HT1080 (cell line): ENCODE results near the gene ACP1. TPM values are rescaled to one million over a fixed set of nuclear protein-coding genes. Genes with fewer than 3 reads are reported as not detected.
"Not testable (repeated sequence)": the region's sequence is repeated elsewhere in the genome, so short reads cannot be mapped to it uniquely, and the experiment has no call there.

Experiments
- DNase-seq: peaks from one replicate; pipeline ENCODE4 v3.0.0-alpha.2; 2015; ENCODE audit warnings: low read depth
- total RNA-seq: library from RNA; depleted of rRNA; stranded (reverse); fragments of >200 nt; shearing (Covaris generic); gene quantifications from 2 replicates; pipeline ENCODE4 v1.2.3, GENCODE V29; 2014; rRNA removed

ACP1 gene
- total RNA-seq, 1 experiment from 2014 or later, result 122 TPM

DNA sequence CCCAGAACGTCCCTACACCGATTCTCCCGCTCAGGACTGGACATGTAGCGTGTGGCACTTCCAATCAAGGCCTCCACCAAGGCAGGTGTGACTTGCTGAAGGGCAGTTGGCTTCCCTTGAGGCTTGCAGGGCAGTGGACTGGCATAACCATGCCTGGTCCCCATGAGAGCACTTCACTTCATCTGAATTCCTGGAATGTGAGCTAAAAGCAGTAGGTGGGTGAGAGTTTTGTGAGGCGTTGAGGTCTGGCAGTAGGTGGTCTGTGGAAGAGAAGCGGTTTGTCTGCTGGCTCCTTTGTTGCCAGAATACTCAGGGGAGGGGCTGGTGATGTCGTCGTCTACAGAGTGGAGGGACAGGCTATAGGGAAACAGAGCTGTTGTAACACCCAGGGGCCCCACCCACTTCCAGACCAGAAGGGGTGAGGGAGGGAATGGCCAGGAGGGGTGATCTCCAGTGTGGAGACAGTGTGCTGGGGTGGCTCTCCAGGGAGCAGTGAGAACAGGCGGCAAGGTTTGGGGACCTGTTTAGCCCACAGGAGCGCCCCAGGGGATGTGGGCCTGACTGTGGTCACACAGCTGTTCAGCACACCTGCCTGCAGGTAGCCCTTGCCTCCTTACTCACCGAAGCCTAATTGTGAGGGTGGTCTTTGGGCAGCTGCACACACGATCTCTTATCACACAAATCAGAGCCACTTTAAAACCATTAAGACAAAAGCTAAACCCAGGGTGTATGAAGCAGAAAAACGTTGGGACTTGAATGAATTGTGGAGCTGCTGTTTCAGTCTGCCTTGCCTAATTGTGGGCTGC, 44.6 kb downstream of the ACP1 start:
- no peak for DNase-seq

DNA sequence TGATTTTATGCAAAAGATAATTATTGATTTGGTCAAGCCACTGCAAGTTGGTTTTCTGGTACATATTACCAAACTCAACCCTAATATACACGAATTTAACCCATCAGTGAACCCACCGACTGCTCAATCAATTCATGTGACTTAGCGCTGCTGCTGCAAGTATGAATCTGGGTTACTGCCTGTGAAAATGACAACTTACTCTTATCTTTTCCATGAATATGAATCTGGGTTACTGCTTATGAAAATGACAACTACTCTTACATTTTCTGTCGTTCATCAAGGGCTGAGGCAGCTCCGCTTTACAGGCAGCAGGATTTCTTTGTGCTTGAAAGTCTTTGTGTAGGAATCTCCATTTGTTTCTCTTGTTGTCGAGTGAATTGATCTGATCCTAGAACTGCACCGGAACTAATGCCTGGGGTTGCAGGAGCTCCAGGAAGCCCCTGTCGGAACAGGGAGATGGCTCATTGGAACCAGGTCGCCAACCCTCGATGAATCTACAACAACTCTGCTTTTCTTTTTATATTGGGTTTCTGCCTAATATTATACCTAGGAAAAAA, 45.3 kb downstream of the ACP1 start:
- DNase-seq, result no peak

DNA sequence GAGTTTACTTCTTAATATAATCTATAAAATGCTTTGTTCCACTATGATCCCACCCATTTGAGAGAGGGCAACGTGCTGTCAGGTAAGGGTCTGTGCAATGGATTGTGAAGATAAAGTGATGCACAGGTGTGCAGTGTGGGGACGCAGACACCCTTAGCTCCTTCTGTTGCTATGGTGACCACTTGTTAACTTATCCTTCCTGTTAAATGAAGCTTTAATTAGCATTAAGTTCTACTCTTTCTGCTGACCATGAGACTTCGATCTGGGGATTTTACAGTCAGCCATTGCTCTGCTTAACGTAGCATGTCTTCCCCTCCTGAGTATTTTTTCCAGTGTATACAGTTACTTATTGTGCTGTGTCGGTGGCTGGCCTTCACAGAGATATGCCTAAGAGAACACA, 46.2 kb downstream of the ACP1 start:
- no peak for DNase-seq

DNA sequence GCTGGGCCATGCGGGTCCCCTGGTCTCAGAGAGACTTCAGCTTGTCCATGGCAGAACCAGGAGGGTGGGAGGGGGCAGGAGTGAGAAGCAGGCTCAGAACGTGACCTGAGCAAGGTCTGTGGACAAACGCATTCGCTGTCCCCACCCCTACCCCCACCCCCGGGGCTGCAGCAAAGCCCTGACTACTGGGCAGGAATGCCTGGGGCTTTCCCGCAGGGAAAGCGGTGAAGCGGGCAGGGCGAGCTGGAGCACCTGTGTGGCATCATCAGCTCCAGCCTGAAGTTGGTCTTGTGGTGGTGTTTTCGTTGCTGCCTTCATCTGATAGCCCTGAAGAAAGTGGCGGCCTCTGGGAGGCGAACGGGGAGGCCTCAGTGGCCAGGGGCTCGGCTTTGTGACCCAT, 49.2 kb downstream of the ACP1 start:
- no peak for DNase-seq

DNA sequence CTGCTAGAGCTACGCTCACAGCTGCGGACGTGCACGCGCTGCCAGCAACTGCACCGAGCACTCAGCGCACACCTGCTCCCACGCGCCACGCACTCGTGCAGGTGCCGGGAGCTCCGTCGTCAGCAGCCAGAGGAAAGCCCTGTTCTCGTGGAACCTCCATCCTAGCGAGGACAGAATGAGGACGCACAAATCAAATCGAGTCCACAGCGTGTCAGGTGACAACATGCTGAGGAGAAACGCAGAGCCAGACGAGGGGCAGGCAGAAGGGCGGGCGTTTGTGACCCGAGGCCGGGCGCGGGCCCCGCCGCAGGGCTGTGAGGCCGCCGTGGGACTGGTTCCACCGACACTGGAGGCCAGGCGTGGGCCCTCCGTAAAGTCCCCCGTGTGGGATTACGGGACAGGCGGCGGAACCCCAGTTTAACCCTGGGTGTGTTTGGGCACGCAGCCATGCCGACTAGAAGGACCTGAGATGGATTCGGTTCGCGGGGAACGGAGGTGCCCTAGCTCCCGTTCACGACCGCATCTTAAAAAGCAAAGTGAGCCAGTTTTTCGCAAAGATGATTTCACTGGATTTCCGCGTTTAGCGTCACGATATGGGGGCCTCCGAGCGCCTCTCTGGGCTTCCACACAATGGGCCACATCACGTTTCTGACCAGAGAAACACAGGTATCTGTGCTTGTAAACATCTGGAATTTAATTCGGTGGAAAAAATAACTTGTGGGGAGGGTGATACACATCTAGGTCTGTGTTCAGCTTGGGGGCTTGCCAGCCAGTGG, 50.0 kb downstream of the ACP1 start:
- DNase-seq, result no peak

DNA sequence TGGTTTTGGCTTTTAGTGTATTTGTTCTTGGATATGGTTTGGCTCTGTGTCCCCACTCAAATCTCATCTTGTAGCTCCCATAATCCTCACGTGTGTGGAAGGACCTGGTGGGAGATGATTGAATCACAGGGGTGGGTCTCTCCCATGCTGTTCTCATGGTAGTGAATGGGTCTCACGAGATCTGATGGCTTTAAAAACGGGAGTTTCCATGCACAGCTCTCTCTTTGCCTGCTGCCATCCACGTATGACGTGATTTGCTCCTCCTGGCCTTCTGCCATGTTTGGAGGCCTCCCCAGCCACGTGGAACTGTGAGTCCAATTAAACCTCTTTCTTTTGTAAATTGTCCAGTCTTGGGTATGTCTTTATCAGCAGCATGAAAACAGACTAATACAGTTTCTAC, 51.2 kb downstream of the ACP1 start:
- not testable (repeated sequence) for DNase-seq

DNA sequence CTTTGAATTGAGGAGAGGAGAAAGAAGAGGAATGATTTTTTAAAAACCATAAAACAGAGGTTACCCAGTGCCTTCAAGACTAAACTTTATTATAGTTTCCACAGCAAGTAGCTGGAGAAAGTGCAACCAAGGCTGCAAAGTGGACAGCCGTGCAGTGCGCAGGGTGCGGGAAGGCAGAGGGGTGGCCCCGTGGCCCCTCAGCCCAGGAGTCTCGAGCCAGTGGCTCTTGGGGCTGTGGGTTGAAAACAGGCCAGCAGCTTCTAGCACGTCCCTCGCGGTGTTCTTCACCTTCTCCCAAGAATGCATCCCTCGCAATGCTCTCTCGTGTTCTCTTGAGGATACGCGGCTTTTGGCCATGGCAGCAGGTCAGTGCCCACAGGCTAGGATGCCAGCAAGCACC, 51.6 kb downstream of the ACP1 start:
- no peak for DNase-seq

DNA sequence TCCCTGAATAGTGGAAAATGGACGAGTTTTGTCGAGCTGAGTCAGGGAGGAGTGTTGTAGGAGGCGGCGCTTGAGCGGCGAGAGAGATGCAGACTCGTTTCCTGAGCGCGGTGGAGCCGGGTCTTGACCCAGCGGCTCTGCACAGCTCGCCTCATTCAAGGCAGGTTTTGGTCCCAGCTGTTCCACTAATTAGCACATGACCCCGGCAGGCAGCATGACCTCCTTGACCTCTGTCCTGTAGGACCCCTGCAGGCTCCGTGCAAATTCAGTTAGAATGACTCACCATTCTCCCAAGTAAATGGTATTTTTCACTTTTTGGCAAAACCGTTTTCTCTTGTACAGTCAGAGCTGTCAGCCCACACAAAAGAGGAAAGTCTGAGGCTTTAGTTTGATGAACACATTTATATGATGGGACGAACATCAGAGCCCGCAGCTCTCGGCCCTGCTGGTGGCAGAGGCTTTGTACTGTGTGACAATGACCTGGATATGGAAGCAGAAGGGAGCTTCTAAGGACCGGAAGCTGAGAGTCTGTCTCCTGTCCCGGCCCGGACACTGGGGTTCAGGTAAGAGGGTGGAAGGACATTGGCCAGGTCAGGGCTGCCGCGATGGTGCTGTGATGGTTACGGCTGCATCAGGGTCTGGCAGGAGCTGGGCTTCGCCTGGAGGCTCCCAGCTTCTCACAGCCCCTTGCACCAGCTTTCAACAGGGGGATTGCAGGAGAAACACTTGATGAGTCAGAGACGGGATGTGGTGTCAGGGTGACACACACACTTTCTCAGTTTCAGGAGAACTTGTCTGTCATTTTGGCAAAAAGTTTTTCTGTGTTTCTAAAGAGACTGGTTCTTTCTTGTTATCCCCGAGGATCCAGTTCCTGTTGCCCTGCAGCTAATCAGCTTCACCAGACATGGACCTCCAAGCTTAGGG, 53.0 kb downstream of the ACP1 start:
- peak; percentile 89 for DNase-seq

DNA sequence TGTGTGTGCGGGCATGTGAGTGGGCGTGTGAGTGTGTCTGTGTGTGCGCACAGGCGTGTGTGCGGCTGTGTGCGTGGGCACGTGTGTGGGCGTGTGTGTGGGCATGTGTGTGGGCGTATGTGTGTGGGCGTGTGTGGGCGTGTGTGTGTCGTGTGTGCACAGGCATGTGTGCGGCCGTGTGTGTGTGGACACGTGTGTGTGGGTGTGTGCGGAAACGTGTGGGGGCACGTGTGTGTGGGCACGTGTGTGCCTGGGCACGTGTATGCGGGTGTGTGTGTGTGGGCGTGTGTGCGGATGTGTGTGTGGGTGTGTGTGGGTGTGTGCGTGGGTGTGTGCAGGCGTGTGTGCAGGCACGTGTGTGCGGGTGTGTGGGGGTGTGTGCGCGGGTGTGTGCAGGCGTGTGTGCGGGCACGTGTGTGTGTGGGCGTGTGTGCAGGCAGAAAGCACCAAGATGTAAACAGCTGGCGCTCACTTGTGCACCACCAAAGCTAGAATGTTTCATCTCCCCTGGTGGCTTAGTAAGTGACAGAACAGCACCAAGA, 54.4 kb downstream of the ACP1 start:
- DNase-seq, result no peak

DNA sequence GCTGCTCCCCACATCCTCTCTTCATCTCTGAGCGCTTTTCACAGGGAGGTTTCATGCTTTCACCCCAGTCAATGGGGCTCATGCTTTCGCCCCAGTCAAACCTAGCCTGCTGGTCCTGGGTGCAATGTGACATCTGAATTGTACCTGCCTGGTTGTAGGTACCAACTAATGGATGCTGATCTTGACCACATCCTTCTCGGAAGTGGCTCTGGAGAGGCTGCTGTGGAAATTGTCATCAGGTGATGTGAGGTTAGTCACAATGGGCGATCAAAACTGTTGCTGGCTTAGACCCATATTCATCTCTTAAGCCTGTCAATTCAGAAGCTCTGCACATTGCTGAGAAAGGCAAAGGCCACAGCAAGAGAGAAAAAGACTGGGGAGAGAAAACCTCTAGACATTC, 55.8 kb downstream of the ACP1 start:
- DNase-seq, result no peak

DNA sequence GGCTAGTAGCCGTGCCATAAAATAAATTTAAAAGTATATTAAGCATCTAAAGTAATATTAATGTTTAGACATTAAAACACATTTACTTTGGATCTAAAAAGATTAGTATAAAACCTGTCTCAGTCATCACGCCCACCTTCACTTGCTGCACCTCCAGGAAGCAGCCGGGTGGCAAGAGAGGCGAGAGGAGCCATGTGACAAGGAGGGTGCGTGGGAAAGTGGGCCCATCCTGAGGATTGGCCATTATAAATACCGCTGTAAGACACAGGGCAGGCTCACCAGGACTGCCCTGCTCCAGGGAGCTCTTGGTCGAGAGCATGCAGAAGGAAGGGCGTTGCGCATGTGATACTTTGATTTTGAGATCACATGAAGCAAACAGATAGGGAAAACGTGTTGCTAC, 57.6 kb downstream of the ACP1 start:
- no peak for DNase-seq

DNA sequence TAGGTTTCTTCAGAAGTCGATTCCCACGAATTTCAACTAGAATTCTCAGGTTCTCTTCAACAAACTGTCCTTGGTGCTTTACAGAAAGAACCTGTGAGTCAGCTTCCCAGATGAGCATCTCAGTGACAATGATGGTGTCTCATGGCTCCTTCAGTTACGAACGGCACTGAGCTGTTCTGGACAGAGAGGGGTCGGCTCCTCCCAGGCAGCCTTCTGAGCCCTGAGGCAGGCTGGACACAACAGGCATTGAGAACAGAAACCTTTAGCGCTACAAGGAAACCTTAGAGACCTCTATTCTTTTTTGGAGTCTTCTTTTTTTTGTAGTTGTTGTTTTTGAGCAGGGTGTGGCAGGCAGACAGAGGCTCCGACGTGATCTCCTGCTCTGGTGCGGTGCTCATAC, 58.3 kb downstream of the ACP1 start:
- no peak for DNase-seq

Other genes with a start within 250 kb of the ACP1 start
- 0.02 TPM in 1 of 2 replicates, not detected in the other for gene FAM110C, start 218.4 kb upstream of the ACP1 start, total RNA-seq
- 2.6 and 3.9 TPM in 2 replicates for gene SH3YL1, start 915 bp upstream of the ACP1 start, total RNA-seq
- gene ALKAL2, start 23.1 kb downstream of the ACP1 start, total RNA-seq, result not detected in 2 replicates